Endothelial cell of umbilical vein (primary cell): ENCODE data around the gene SMAD6. TPM values are rescaled to one million over a fixed set of nuclear protein-coding genes. Genes with fewer than 3 reads are reported as not detected.

Experiments
- BruUV-seq: library from RNA; stranded (reverse); fragments of 400-500 nt; replicated peaks from 2 replicates; lab custom pipeline; 2021; lab: Mats Ljungman, UMichigan
- CTCF ChIA-PET: fragments of 300-600, 350-600 bp; sonication (Branson Sonifier 250); formaldehyde crosslinking; loops from one replicate; lab custom pipeline; 2021; ENCODE audit warnings: antibody characterized with exemption, inconsistent platforms; lab: Charles Lee
- POLR2A ChIA-PET: fragments of 300-600, 350-600 bp; sonication (Branson Sonifier 250); formaldehyde crosslinking; loops from one replicate; lab custom pipeline; 2021; ENCODE audit warnings: antibody characterized with exemption, inconsistent platforms; lab: Charles Lee
- DNase-seq: peaks from one replicate; pipeline ENCODE4 v3.0.0-alpha.2; 2011; ENCODE audit warnings: low read depth, low spot score
- FAIRE-seq: peaks from 2 replicates; lab custom pipeline; 2011; peaks lifted over from hg19 to GRCh38; lab: Jason Lieb, UNC
- H2AFZ ChIP-seq: 2 replicates; pipeline ENCODE4 v1.6.0; 2012; ENCODE audit warnings: low read depth, low read length, control low read depth, inconsistent platforms
- H3K27ac ChIP-seq: 2 replicates; pipeline ENCODE4 v1.5.1; 2011; ENCODE audit warnings: low read depth, mild to moderate bottlenecking, control low read depth, low read length, moderate library complexity; ENCODE audit not compliant: insufficient read depth
- H3K27me3 ChIP-seq, 2 experiments: 2 replicates each; pipeline versions ENCODE4 v1.6.0 to v1.6.1; 2011; ENCODE audit warnings: low read length in 2 of 2, mixed read lengths in 1 of 2; ENCODE audit not compliant: control insufficient read depth in 2 of 2, insufficient read depth in 2 of 2
- H3K36me3 ChIP-seq, 2 experiments: 2 replicates in 1 of 2; 3 replicates in 1 of 2; pipeline ENCODE4 v1.5.1; 2011; ENCODE audit warnings: low read length in 2 of 2, mild to moderate bottlenecking in 1 of 2, moderate library complexity in 1 of 2; ENCODE audit not compliant: control insufficient read depth in 2 of 2, insufficient read depth in 2 of 2; ENCODE audit errors: extremely low read depth in 1 of 2
- H3K4me1 ChIP-seq: 3 replicates; pipeline ENCODE4 v1.5.1; 2011; ENCODE audit warnings: mild to moderate bottlenecking, low read length; ENCODE audit not compliant: control insufficient read depth, insufficient read depth; ENCODE audit errors: extremely low read depth
- H3K4me2 ChIP-seq: 2 replicates; pipeline ENCODE4 v1.6.1; 2011; ENCODE audit warnings: low read length, control low read depth, mixed read lengths; ENCODE audit not compliant: insufficient read depth
- H3K4me3 ChIP-seq, 3 experiments: fragments of 200-600 bp in 1 of 3; sonication (generic), shearing (Covaris generic) in 1 of 3; replicated peaks in 1 of 3; 2 replicates each; pipeline ENCODE4 v1.5.1; 2011 to 2016; ENCODE audit warnings: control low read depth in 3 of 3, low read length in 3 of 3, mild to moderate bottlenecking in 2 of 3, inconsistent platforms in 1 of 3, low read depth in 1 of 3, moderate library complexity in 1 of 3; ENCODE audit not compliant: insufficient read depth in 1 of 3
- H3K79me2 ChIP-seq: 2 replicates; pipeline ENCODE4 v1.6.0; 2012; ENCODE audit warnings: low read length, inconsistent platforms; ENCODE audit not compliant: control insufficient read depth, insufficient read depth
- H3K9ac ChIP-seq: replicated peaks from 2 replicates; pipeline ENCODE3; 2011; ENCODE audit warnings: low read length, control low read depth; ENCODE audit not compliant: insufficient read depth; ENCODE audit errors: extremely low read depth
- H3K9me1 ChIP-seq: replicated peaks from 3 replicates; pipeline ENCODE4 v1.6.0; 2011; ENCODE audit warnings: mild to moderate bottlenecking, low read length; ENCODE audit not compliant: control insufficient read depth, insufficient read depth; ENCODE audit errors: extremely low read depth
- H3K9me3 ChIP-seq: replicated peaks from 2 replicates; pipeline ENCODE4 v1.5.1; 2012; ENCODE audit warnings: low read length, inconsistent platforms; ENCODE audit not compliant: control insufficient read depth, insufficient read depth
- H4K20me1 ChIP-seq: replicated peaks from 2 replicates; pipeline ENCODE3; 2011; ENCODE audit warnings: mild to moderate bottlenecking, low read length; ENCODE audit not compliant: control insufficient read depth, insufficient read depth; ENCODE audit errors: extremely low read depth
- EZH2 ChIP-seq: IDR thresholded peaks from 2 replicates; pipeline ENCODE4 v1.6.1; 2012; ENCODE audit warnings: borderline replicate concordance, low read depth, mild to moderate bottlenecking, moderate library complexity, low read length, inconsistent platforms; ENCODE audit not compliant: severe bottlenecking
- FOS ChIP-seq: IDR thresholded peaks from 2 replicates; pipeline ENCODE4 v1.6.1; 2011; ENCODE audit warnings: mild to moderate bottlenecking, low read length, moderate library complexity, borderline replicate concordance; ENCODE audit not compliant: insufficient read depth
- GATA2 ChIP-seq: IDR thresholded peaks from 2 replicates; pipeline ENCODE4 v1.7.0; 2011; ENCODE audit warnings: low read depth, mild to moderate bottlenecking, moderate library complexity, mixed read lengths, low read length; ENCODE audit not compliant: insufficient read length, insufficient read depth
- JUN ChIP-seq: IDR thresholded peaks from 2 replicates; pipeline ENCODE4 v1.6.1; 2011; ENCODE audit warnings: borderline replicate concordance, low read depth; ENCODE audit not compliant: insufficient read length, insufficient read depth
- MYC ChIP-seq: IDR thresholded peaks from one replicate; pipeline ENCODE4 v1.6.1; 2011; ENCODE audit warnings: mild to moderate bottlenecking, low read depth, low read length
- POLR2A ChIP-seq: IDR thresholded peaks from 2 replicates; pipeline ENCODE4 v1.6.1; 2012; ENCODE audit warnings: low read depth, mild to moderate bottlenecking, control low read depth, low read length
- POLR2AphosphoS5 ChIP-seq: IDR thresholded peaks from 2 replicates; pipeline ENCODE4 v1.6.1; 2012; ENCODE audit warnings: low read depth, mild to moderate bottlenecking, control low read depth, low read length, moderate library complexity; ENCODE audit not compliant: insufficient read depth
- dilution Hi-C: fragments of 300-500 bp; cut with MboI; formaldehyde crosslinking; loops from one replicate; pipeline ENCODE4 v1.15.0; 2019; ENCODE audit warnings: low sequenced_read_pairs; ENCODE audit not compliant: extremely low pct_ligation_motif_present
- intact Hi-C: fragments of 100-400 bp; cut with micrococcal nuclease; formaldehyde crosslinking; loops from one replicate; pipeline ENCODE4 v1.10.0; 2022
- polyA plus RNA-seq, 4 experiments: library from polyadenylated mRNA; depleted of rRNA in 3 of 4; stranded (reverse) in 3 of 4; unstranded in 1 of 4; fragments of >200 nt; gene quantifications; 2 replicates each; pipeline versions ENCODE4 v1.2.1 to v1.2.3, GENCODE V29; 2011 to 2012; ENCODE audit warnings: missing spikeins in 1 of 4
- total RNA-seq: library from RNA; stranded (reverse); gene quantifications from 2 replicates; pipeline ENCODE4 v1.2.3, GENCODE V29; 2021
- TF ChIP-seq, protein P1 (sequence below), 2 donors: IDR thresholded peaks; 1 replicate in 1 of 2; 2 replicates in 1 of 2; pipeline ENCODE4 v1.5.1; 2011; ENCODE audit warnings: low read length in 2 of 2, mild to moderate bottlenecking in 2 of 2, moderate library complexity in 2 of 2, control low read depth in 1 of 2, inconsistent platforms in 1 of 2, low read depth in 1 of 2; ENCODE audit not compliant: insufficient read depth in 1 of 2; ENCODE audit errors: extremely low read depth in 1 of 2
- TF ChIP-seq, protein P2 (sequence below): IDR thresholded peaks from 2 replicates; pipeline ENCODE4 v1.6.1; 2011; ENCODE audit not compliant: insufficient read depth, insufficient read length

SMAD6 gene
- total and polyA plus RNA-seq, 2 donors (not counting 3 experiments of a cell fraction or from before 2014, with no cell fraction given): 7.3 to 12.5 TPM

DNA sequence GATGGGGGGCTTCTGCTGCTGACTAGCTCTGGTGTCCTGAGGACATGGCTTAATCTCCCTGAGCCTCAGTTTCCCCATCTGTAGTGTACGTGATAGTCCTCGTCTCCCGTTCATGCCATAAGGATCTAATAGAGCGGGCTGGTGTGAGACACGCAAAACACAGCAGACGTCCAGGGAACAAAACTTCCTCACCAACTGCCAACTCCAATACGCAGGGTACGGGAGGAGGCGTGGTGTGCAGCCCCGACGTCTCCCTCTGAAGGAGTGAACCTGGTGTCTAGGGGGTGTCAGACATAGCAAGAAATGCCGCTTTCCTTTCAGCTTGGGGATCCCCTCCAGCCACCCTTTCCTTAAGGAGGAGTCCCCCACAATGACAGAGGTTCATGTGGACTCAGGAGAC is 55.0 kb downstream of the SMAD6 start:
- FAIRE-seq: no peak

More for the DNA sequence above, 55.0 kb downstream of the SMAD6 start:
- Histone ChIP-seq H3K9me3 (no peaks in the 10 kb centered on the region), H3K27me3 (no peaks in the 10 kb centered on the region), H3K27ac (no peak overlapping the region), H3K36me3 (peaks cover 0 to 4% of the 10 kb centered on the region in 2 experiments), H3K9ac (no peak overlapping the region), H3K4me1 (peaks cover 47% of the 10 kb centered on the region), H2AFZ (no peak overlapping the region), H3K79me2 (peaks cover 15% of the 10 kb centered on the region), H3K4me3 (no peak overlapping the region), H3K4me2 (no peak overlapping the region), H4K20me1 (no peaks in the 10 kb centered on the region), H3K9me1 (no peaks in the 10 kb centered on the region)
- ChIA-PET POLR2A (no interaction called here), CTCF (interaction anchor here (1.4 to 1.8 kb wide), 2 partner anchors 9 to 50 kb away, joined by 3 to 5 read pairs; no protein-coding TSS in a partner anchor)
- intact Hi-C loops (no loop called here), dilution Hi-C loops (no loop called here)
- no peak for DNase-seq
- TF ChIP-seq, protein P1, sequence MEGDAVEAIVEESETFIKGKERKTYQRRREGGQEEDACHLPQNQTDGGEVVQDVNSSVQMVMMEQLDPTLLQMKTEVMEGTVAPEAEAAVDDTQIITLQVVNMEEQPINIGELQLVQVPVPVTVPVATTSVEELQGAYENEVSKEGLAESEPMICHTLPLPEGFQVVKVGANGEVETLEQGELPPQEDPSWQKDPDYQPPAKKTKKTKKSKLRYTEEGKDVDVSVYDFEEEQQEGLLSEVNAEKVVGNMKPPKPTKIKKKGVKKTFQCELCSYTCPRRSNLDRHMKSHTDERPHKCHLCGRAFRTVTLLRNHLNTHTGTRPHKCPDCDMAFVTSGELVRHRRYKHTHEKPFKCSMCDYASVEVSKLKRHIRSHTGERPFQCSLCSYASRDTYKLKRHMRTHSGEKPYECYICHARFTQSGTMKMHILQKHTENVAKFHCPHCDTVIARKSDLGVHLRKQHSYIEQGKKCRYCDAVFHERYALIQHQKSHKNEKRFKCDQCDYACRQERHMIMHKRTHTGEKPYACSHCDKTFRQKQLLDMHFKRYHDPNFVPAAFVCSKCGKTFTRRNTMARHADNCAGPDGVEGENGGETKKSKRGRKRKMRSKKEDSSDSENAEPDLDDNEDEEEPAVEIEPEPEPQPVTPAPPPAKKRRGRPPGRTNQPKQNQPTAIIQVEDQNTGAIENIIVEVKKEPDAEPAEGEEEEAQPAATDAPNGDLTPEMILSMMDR (IDR thresholded peaks at IDR 0.05; ENCODE audit: extremely low read depth in 1 of 2, insufficient read depth in 1 of 2, low read depth in 1 of 2, low read length in 2 of 2): no peak
- TF ChIP-seq JUN (no peak), EZH2 (no peak), MYC (no peak), POLR2A (no peak), GATA2 (no peak), FOS (no peak), POLR2AphosphoS5 (no peak)
- TF ChIP-seq, protein P2, sequence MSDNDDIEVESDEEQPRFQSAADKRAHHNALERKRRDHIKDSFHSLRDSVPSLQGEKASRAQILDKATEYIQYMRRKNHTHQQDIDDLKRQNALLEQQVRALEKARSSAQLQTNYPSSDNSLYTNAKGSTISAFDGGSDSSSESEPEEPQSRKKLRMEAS: no peak
- BruUV-seq: no TSS peak
